ENCODE results near the gene SYPL1.
A peak's percentile ranks its signal among the peaks of the same experiment; 100 is the strongest.

SYPL1 gene

GRCh38 chr7:106094780-106095179 lies 17.3 kb downstream of the SYPL1 start:
- DNase-seq (ENCODE audit: low read depth in 3 of 3): no peak

GRCh38 chr7:106092204-106092603 lies 19.9 kb downstream of the SYPL1 start:
- no peak for DNase-seq (ENCODE audit: low read depth in 3 of 3)

GRCh38 chr7:106089647-106090046 lies 22.5 kb downstream of the SYPL1 start:
- no peak for DNase-seq (ENCODE audit: low read depth in 3 of 3)

- no peak for DNase-seq (ENCODE audit: low read depth in 3 of 3)
Observed at GRCh38 chr7:106088014-106088413, 24.1 kb downstream of the SYPL1 start.

- DNase-seq (ENCODE audit: low read depth in 3 of 3): no peak
Observed at GRCh38 chr7:106086062-106086461, 26.1 kb downstream of the SYPL1 start.

- no peak for DNase-seq (ENCODE audit: low read depth in 3 of 3)
Observed at GRCh38 chr7:106085015-106085414, 27.1 kb downstream of the SYPL1 start.

- DNase-seq (ENCODE audit: low read depth in 3 of 3): no peak
Observed at GRCh38 chr7:106083717-106084116, 28.4 kb downstream of the SYPL1 start.

GRCh38 chr7:106082087-106082854 lies 29.8 kb downstream of the SYPL1 start:
- DNase-seq (ENCODE audit: low read depth in 3 of 3): no peak

DNA sequence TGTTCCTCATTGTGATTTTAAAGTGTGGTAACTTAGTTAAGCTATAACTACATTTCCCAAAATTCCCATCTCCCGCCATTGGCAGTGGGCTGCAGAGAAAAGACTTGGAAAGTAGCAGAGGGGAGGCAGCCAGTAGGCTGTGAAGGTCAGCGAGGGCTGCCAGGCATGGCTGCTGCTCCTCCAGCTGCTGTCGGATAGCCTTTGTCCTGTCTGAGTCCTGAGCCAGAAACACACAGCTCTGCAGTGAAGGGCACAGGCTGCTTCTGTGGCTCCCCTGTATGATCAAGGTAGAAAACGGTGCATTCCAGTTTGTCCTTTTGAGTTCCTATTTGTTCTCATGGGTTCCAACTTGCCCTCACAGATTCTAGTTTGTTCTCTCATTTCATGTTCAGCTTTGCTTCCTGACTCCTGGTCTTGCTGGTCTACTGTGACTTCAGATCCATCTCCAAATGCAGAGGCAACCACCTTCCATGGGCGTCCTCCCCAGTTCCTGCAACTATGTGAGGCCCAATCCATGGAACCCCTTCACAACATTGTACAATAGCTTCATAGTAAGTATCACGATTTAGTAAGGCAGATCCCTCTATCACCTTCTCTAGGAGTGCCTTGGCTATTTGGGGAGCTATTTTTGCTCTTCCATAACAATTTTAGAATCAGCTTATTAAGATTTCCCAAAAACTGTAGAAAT lies 31.7 kb downstream of the SYPL1 start:
- DNase-seq (ENCODE audit: low read depth in 3 of 3): no peak

GRCh38 chr7:106076537-106076936 lies 35.6 kb downstream of the SYPL1 start:
- no peak for DNase-seq (ENCODE audit: low read depth in 3 of 3)

DNA sequence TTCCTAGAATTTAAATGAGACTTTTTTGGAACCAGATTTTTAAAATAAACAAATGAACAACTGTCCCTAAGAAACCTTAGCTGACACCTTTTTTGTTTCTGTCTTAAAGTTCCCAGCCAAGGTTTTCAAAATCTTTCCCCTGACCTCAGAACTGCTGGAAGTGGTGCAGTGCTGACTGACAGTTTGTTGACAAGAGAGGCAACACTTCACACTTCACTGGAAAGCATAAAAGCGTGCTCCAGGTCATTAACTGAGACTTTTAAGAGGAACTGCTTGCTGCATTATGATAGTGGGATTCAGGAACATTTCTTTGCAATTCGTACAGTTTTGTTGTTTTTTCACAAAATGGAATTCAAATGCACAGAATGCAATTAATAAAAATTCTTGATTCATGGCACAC lies 36.2 kb downstream of the SYPL1 start:
- no peak for DNase-seq (ENCODE audit: low read depth in 3 of 3)

DNA sequence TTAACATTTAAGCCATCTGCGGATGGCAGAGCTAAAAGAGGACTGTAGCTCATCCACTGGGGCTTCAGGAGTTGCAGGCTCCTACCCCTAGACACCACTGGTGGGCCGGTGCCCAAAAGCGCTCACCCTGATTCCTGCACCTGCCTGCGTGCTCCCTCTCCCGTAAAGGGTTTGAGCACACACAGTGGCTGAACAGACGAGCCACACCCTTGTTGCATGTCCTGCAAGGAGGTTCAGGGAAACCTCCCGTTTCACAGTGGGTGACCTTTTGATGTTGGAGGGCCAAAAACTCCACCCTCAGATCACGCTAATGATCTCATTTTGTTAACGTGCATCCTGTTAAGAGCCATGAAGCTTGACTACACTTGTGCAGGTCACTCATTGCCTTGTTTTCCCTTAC lies 37.9 kb downstream of the SYPL1 start:
- no peak for DNase-seq (ENCODE audit: low read depth in 3 of 3)

DNA sequence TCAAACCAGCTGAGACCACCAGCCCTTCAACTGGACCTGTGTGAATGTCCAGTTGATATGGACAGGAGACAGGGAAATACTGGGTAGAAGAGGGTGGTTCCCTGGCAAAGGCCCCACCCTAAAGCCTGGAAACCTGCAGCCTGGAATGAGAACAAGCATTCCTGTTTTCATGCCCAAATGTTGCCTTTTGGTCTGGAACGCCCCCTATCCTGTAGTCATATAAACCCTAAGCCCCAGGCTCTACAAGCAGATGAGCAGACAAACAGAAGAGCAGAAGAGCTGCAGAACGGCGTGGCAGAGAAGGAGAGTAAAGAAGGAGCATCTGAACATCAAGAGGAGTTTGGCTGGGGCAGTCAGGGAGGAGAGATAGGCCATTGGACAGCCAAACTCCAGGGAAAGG lies 38.4 kb downstream of the SYPL1 start:
- no peak for DNase-seq (ENCODE audit: low read depth in 3 of 3)

- no peak for DNase-seq (ENCODE audit: low read depth in 3 of 3)
Observed at GRCh38 chr7:106072715-106073091, 39.4 kb downstream of the SYPL1 start.

DNA sequence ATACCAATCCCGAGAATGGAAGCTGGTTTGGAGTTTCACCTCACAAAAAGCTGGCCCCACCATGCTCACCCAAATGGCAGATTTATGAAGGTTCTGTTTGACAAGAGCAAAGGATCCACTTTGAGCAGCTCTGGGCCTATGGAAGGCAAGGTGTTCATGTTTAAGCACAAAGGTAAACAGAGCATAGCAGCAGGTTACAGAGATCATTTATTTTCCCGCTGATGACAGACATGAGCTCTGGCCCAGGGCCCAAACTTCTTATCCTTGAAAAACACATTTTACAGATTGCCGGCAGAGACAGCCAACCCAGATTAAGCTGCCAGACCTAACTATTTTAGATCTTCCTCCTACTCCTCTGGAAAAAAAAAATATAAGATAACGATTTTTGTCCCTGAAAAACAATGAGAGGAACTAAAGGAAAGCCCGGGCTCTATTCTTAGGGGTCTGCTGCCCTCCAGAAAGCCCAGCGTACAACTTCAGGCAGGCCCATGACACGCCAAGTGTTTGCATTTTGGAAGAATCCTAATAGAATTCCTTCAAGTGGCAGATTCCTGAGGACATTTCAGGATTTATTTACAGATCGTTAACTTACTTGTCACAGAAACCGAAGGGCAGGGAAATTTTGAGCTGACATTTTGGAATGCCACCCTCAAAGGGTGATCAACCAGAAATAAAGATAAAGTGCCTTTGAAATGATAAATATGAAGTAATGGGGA lies 40.0 kb downstream of the SYPL1 start:
- DNase-seq (ENCODE audit: low read depth in 3 of 3): no peak

- DNase-seq (ENCODE audit: low read depth in 3 of 3): peak in 2 of 3 experiments; percentile 7 to 26
Observed at GRCh38 chr7:106071356-106071998, 40.6 kb downstream of the SYPL1 start.

DNA sequence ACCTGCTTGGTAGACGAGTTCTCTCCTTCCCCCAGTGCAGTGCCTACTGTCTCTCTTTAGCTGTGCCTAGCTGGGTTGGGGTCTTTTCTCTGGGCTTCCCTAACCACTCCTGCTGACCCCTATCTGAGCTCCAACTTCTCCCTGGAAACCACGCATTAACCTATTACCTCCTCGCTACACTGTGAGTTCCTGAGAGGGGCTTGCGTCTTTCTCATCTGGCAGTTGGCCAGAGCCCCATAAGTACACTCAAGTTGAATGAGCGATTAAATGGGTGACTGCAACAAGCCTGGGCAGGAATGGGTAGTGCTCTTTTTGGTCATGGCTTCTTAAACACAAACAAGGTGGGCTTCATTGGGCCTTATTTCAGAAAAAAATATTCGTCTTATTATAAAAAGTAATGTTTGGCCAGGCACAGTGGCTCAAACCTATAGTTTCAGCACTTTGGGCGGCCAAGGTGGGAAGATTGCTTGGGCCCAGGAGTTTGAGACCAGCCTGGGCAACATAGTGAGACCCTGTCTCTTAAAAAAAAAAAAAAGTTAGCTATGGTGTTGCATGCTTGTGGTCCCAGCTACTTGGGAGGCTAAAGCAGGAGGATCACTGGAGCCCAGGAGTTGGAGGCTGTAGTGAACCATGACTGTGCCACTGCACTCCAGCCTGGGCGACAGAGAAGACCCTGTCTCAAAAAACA lies 41.4 kb downstream of the SYPL1 start:
- no peak for DNase-seq (ENCODE audit: low read depth in 3 of 3)

GRCh38 chr7:106070201-106070551 lies 41.9 kb downstream of the SYPL1 start:
- no peak for DNase-seq (ENCODE audit: low read depth in 3 of 3)

DNA sequence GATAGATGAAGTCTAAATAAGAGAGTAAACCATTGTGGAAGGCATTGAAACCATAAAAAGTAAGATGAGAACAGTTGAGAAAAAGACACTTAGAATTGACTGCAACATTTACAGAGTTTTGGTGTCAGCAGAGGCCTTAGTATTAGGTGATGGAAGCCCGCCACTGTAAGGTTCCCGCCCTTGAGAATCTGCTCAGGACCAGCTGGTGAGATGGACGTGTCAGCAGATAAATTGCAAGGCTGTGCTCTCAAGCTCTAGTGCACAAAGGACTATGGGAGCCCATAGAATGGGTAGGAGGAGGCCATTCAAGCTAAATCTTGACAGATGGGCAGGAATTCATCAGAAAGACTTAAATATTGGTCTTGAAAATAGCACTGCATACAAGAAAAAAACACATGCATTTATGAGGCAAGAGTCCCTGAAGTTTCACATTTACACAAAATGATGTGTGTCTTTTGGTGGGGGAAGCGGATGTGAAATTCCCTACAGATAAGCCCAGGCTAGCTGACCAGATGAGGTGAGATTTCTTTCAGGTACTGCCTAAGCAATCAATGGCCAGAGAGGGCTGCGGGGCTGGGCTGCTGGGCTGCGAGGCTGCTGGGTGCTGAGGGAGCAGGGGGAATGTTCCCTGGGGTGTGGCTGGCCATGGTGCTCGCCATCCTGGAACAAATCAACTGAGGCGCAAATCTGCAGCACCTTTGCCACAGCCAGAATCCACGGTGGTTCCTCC lies 42.5 kb downstream of the SYPL1 start:
- DNase-seq (ENCODE audit: low read depth in 3 of 3): no peak

DNA sequence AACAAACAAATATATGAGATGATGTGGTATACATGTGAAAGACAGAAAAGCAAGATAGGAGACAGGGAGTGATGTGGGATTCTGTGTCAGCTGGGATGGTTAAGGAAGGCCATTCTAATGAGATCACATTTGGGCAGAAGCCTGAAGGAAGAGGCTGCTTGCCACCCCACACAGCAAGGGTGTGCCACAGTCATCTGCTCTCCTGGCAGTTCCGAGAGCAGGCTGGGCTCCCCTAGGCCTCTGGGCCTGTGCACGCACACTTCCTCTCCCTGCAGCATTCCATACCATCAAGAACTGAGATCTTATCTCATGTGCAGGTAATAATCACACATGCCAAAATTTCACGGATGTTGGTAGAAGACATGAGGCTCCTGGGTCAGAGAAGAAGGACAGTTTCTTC lies 43.1 kb downstream of the SYPL1 start:
- no peak for DNase-seq (ENCODE audit: low read depth in 3 of 3)

- no peak for DNase-seq (ENCODE audit: low read depth in 3 of 3)
Observed at GRCh38 chr7:106068538-106068961, 43.6 kb downstream of the SYPL1 start.

All from stimulated activated CD4-positive, alpha-beta T cell treated with anti-CD3 and anti-CD28 coated beads, TNF-alpha, amount 100 ng/mL, for 24 hours (primary cell).